HCT116 (cell line): ENCODE data around the gene PHLDB3. TPM values are rescaled to one million over a fixed set of nuclear protein-coding genes. Genes with fewer than 3 reads are reported as not detected.

Experiments
- ATAC-seq: fragments of 200-7000 bp; cut with Tn5 transposase; 2 replicates; pipeline ENCODE4 v1.9.1; 2020; ENCODE audit warnings: mild to moderate bottlenecking, moderate library complexity
- BruUV-seq: library from RNA; stranded (reverse); fragments of 400-500 nt; replicated peaks from 2 replicates; lab custom pipeline; 2021; lab: Mats Ljungman, UMichigan
- CTCF ChIA-PET: fragments of 300-600 bp; sonication (Branson Sonifier 250); formaldehyde crosslinking; loops from one replicate; lab custom pipeline; 2021; ENCODE audit warnings: antibody characterized with exemption; lab: Charles Lee
- POLR2A ChIA-PET: fragments of 300-600, 350-600 bp; sonication (Branson Sonifier 250); formaldehyde crosslinking; loops from one replicate; lab custom pipeline; 2021; ENCODE audit warnings: antibody characterized with exemption; lab: Charles Lee
- RAD21 ChIA-PET, 2 experiments: fragments of 300-600 bp; sonication (Branson Sonifier 250); formaldehyde crosslinking; loops; one replicate each; lab custom pipeline; 2023; ENCODE audit warnings: low total read pairs in 2 of 2; ENCODE audit not compliant: uncharacterized antibody in 2 of 2, unreplicated experiment in 2 of 2, low non-redundant PET in 1 of 2; lab: Charles Lee
- DNase-seq: peaks from one replicate; pipeline ENCODE4 v3.0.0-alpha.2; 2010; ENCODE audit warnings: low read depth, low spot score
- H2AFZ ChIP-seq: fragments of 200-600 bp; shearing (Covaris generic), sonication (generic); 2 replicates; pipeline ENCODE4 v1.6.1; 2017; ENCODE audit warnings: low read depth, mixed run types, mixed read lengths, antibody characterized with exemption, low read length; ENCODE audit not compliant: poor library complexity, severe bottlenecking
- H3K27ac ChIP-seq: 2 replicates; pipeline ENCODE4 v1.5.1; 2012; ENCODE audit warnings: low read depth, low read length
- H3K27me3 ChIP-seq: fragments of 200-600 bp; sonication (generic); 2 replicates; pipeline ENCODE4 v1.6.1; 2016; ENCODE audit warnings: mixed run types, low read length, mixed read lengths; ENCODE audit not compliant: insufficient read depth
- H3K36me3 ChIP-seq, 2 experiments: fragments of 200-500 bp in 1 of 2; fragments of 200-600 bp in 1 of 2; sonication (Bioruptor generic) in 1 of 2; sonication (generic) in 1 of 2; 2 replicates each; pipeline versions ENCODE4 v1.5.1 to v1.6.1; 2014 to 2016; ENCODE audit warnings: low read length in 2 of 2, inconsistent platforms in 1 of 2, mixed read lengths in 1 of 2, mixed run types in 1 of 2; ENCODE audit not compliant: insufficient read depth in 2 of 2, control insufficient read depth in 1 of 2
- H3K4me1 ChIP-seq, 2 experiments: fragments of 200-600 bp in 1 of 2; sonication (generic) in 1 of 2; 2 replicates each; pipeline versions ENCODE4 v1.5.1 to v1.6.1; 2012 to 2017; ENCODE audit warnings: low read length in 2 of 2, inconsistent platforms in 1 of 2, mild to moderate bottlenecking in 1 of 2, mixed read lengths in 1 of 2, mixed run types in 1 of 2, moderate library complexity in 1 of 2; ENCODE audit not compliant: insufficient read depth in 2 of 2, control insufficient read depth in 1 of 2
- H3K4me2 ChIP-seq: fragments of 200-600 bp; sonication (generic); 2 replicates; pipeline ENCODE4 v1.6.1; 2017; ENCODE audit warnings: mixed run types, low read length, mixed read lengths
- H3K4me3 ChIP-seq, 2 experiments: fragments of 200-600 bp in 1 of 2; sonication (generic) in 1 of 2; replicated peaks in 1 of 2; 2 replicates each; pipeline ENCODE4 v1.5.1; 2011 to 2016; ENCODE audit warnings: low read length in 2 of 2, control low read depth in 1 of 2, low read depth in 1 of 2, mild to moderate bottlenecking in 1 of 2, mixed read lengths in 1 of 2, mixed run types in 1 of 2
- H3K79me2 ChIP-seq: fragments of 200-600 bp; sonication (generic); 2 replicates; pipeline ENCODE4 v1.6.1; 2017; ENCODE audit warnings: mild to moderate bottlenecking, mixed run types, low read length, moderate library complexity, mixed read lengths; ENCODE audit not compliant: insufficient read depth
- H3K9ac ChIP-seq: fragments of 200-600 bp; sonication (generic); 2 replicates; pipeline ENCODE4 v1.6.1; 2016; ENCODE audit warnings: low read length, mixed read lengths
- H3K9me2 ChIP-seq: fragments of 200-600 bp; sonication (generic), shearing (Covaris generic); 2 replicates; pipeline ENCODE4 v1.6.1; 2017; ENCODE audit warnings: mixed run types, mild to moderate bottlenecking, moderate library complexity; ENCODE audit not compliant: insufficient read depth
- H3K9me3 ChIP-seq, 2 experiments: fragments of 200-500 bp in 1 of 2; fragments of 200-600 bp in 1 of 2; sonication (Bioruptor generic) in 1 of 2; sonication (generic) in 1 of 2; 2 replicates each; pipeline ENCODE4 v1.6.1; 2014 to 2017; ENCODE audit warnings: low read length in 2 of 2, mixed read lengths in 2 of 2, inconsistent platforms in 1 of 2, low read depth in 1 of 2, mild to moderate bottlenecking in 1 of 2, mixed run types in 1 of 2, moderate library complexity in 1 of 2; ENCODE audit not compliant: control insufficient read depth in 1 of 2, insufficient read depth in 1 of 2
- H4K20me1 ChIP-seq: fragments of 200-600 bp; sonication (generic), shearing (Covaris generic); 2 replicates; pipeline ENCODE4 v1.6.1; 2017; ENCODE audit warnings: mixed run types, mild to moderate bottlenecking, moderate library complexity; ENCODE audit not compliant: insufficient read depth
- CEBPB ChIP-seq: IDR thresholded peaks from 2 replicates; pipeline ENCODE4 v1.6.1; 2012; ENCODE audit warnings: low read depth
- EGR1 ChIP-seq: IDR thresholded peaks from 2 replicates; pipeline ENCODE4 v1.6.1; 2012; ENCODE audit warnings: low read depth
- EZH2 ChIP-seq: fragments of 200-600 bp; sonication (generic); IDR thresholded peaks from 2 replicates; pipeline ENCODE4 v1.6.1; 2017; ENCODE audit warnings: antibody characterized with exemption, mixed run types
- EZH2phosphoT487 ChIP-seq: fragments of 200-600 bp; IDR thresholded peaks from 2 replicates; pipeline ENCODE4 v1.6.1; 2018; ENCODE audit warnings: antibody characterized with exemption, borderline replicate concordance
- FOSL1 ChIP-seq: IDR thresholded peaks from 2 replicates; pipeline ENCODE4 v1.6.1; 2012; ENCODE audit warnings: low read depth
- POLR2A ChIP-seq: IDR thresholded peaks from 2 replicates; pipeline ENCODE4 v1.7.0; 2011; ENCODE audit warnings: borderline replicate concordance; ENCODE audit not compliant: insufficient read depth, insufficient read length; ENCODE audit errors: extremely low read depth
- RAD21 ChIP-seq: IDR thresholded peaks from 2 replicates; pipeline ENCODE4 v1.6.1; 2012; ENCODE audit warnings: low read depth, mild to moderate bottlenecking
- SIN3A ChIP-seq: IDR thresholded peaks from 2 replicates; pipeline ENCODE4 v1.6.1; 2012; ENCODE audit warnings: low read depth
- SRF ChIP-seq: IDR thresholded peaks from 2 replicates; pipeline ENCODE4 v1.6.1; 2012; ENCODE audit warnings: low read depth
- TCF7L2 ChIP-seq: IDR thresholded peaks from 2 replicates; pipeline ENCODE4 v1.7.0; 2011; ENCODE audit warnings: borderline replicate concordance, inconsistent platforms; ENCODE audit not compliant: insufficient read depth, insufficient read length; ENCODE audit errors: extremely low read depth
- ZFX ChIP-seq: fragments of 450-650 bp; IDR thresholded peaks from 2 replicates; pipeline ENCODE4 v1.6.1; 2017
- intact Hi-C: fragments of 100-400 bp; cut with micrococcal nuclease; formaldehyde crosslinking; loops from 2 replicates; pipeline ENCODE4 v1.10.0; 2022
- total RNA-seq: library from RNA; stranded (reverse); gene quantifications from one replicate; pipeline ENCODE4 v1.2.1, GENCODE V29; 2021; ENCODE audit not compliant: unreplicated experiment
- TF ChIP-seq, protein P1 (sequence below), 3 experiments: fragments of 200-600 bp in 1 of 3; sonication (generic) in 1 of 3; IDR thresholded peaks in 2 of 3; conservative IDR thresholded peaks in 1 of 3; 2 replicates each; pipeline ENCODE4 v1.5.1; 2012 to 2017; ENCODE audit warnings: low read depth in 2 of 3, low read length in 2 of 3, antibody characterized with exemption in 1 of 3, borderline replicate concordance in 1 of 3, control low read depth in 1 of 3, mild to moderate bottlenecking in 1 of 3, mixed read lengths in 1 of 3, mixed run types in 1 of 3, moderate library complexity in 1 of 3; ENCODE audit not compliant: insufficient read depth in 1 of 3

The PHLDB3 gene
- total RNA-seq, 1 experiment from 2014 or later: 15.5 TPM

DNA sequence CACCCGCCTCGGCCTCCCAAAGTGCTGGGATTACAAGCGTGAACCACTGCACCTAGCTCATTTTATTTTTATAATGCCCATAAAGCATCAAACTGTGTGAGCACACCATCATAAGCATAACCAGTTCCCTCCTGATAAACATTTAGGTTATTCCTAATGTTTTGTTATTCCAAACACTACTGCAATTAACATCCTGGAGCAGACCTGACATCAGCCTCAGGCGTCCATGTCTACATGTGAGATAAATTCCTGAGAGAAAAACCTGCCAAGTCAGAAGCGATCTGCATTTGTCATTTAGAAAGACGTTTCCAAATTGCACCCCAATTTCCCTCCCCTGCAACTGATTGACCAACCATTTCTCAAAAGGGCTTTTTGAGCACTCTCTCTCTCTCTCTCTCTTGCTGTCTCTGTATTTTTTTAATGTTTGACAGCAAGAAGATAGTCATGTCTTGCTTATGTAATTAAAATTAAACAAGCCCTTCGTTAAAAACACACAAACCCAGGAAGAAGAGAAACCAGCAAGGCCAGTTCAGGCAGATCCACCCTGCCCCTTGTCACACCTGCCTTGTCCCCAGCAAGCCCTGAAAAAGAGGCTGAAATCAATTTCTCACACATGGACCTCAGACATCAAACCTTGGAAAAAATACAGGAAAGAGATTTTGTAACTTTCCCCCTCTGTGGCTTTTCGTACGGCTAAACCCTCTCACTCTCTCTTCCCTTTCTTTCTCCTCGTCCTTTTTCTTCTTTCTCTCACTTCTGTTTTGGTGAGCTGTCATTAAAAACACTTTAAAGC is 49.0 kb downstream of the PHLDB3 start:
- CTCF ChIA-PET: interaction anchor here (0.7 kb wide), 1 partner anchor 8 kb away, joined by 3 read pairs; no protein-coding TSS in a partner anchor
- no peak for ATAC-seq
- TF ChIP-seq POLR2A (no peak), FOSL1 (no peak), TCF7L2 (no peak), EGR1 (no peak), CEBPB (no peak)
- TF ChIP-seq, all 23 proteins: peak for 0
- H3K79me2 ChIP-seq: no peaks in the 10 kb centered on the region
- no peak overlapping the region for H3K4me3 ChIP-seq
- no peak for DNase-seq
- H3K9me2 ChIP-seq: no peaks in the 10 kb centered on the region
- no peaks in the 10 kb centered on the region for H3K4me1 ChIP-seq
- H2AFZ ChIP-seq: no peak overlapping the region
- BruUV-seq: no TSS peak
- intact Hi-C loops: no loop called here
- H3K36me3 ChIP-seq: no peaks in the 10 kb centered on the region
- H3K27me3 ChIP-seq: no peaks in the 10 kb centered on the region
- ChIA-PET RAD21 (no interaction called here), POLR2A (no interaction called here)
- no peaks in the 10 kb centered on the region for H4K20me1 ChIP-seq
- H3K9me3 ChIP-seq: peaks cover 0 to 6% of the 10 kb centered on the region in 2 experiments; a peak in 1 of 4 replicates
- no peak overlapping the region for H3K4me2 ChIP-seq
- H3K27ac ChIP-seq: no peak overlapping the region
- H3K9ac ChIP-seq: no peak overlapping the region

DNA sequence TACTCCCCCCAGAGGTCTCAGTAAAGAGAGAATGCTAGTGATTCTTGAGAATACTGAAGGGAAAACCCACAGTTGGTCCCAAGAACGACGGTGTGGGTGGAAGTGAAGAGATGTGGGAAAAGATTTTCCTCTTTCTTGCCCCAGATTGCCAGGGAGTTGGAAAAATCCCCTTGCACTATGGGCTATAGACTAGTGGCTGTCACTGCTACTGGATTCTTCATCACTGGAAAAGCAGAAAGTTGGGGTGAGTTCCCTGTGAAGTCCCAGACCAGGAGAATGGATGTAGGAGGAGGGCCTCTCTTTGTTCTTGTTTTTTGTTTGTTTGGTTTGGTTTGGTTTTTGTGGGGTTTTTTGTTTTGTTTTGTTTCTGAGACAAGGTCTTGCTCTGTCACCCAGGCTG is 50.5 kb downstream of the PHLDB3 start:
- H3K4me1 ChIP-seq: no peaks in the 10 kb centered on the region
- H3K36me3 ChIP-seq: no peaks in the 10 kb centered on the region
- no peaks in the 10 kb centered on the region for H4K20me1 ChIP-seq
- RAD21 ChIA-PET: no interaction called here
- no peaks in the 10 kb centered on the region for H3K27me3 ChIP-seq
- no TSS peak for BruUV-seq
- no peak overlapping the region for H3K4me3 ChIP-seq
- no peak for ATAC-seq
- CTCF ChIA-PET: no interaction called here
- peaks cover 0 to 6% of the 10 kb centered on the region in 2 experiments; a peak in 1 of 4 replicates for H3K9me3 ChIP-seq
- no peak overlapping the region for H2AFZ ChIP-seq
- POLR2A ChIA-PET: no interaction called here
- H3K27ac ChIP-seq: no peak overlapping the region
- no peaks in the 10 kb centered on the region for H3K79me2 ChIP-seq
- intact Hi-C loops: no loop called here
- H3K9me2 ChIP-seq: no peaks in the 10 kb centered on the region
- no peak overlapping the region for H3K9ac ChIP-seq
- no peak for DNase-seq
- no peak overlapping the region for H3K4me2 ChIP-seq
- TF ChIP-seq POLR2A (no peak), ZFX (no peak), CEBPB (no peak), EZH2phosphoT487 (no peak), SIN3A (no peak), SRF (no peak), RAD21 (no peak), EGR1 (no peak), EZH2 (no peak)
- TF ChIP-seq, protein P1, sequence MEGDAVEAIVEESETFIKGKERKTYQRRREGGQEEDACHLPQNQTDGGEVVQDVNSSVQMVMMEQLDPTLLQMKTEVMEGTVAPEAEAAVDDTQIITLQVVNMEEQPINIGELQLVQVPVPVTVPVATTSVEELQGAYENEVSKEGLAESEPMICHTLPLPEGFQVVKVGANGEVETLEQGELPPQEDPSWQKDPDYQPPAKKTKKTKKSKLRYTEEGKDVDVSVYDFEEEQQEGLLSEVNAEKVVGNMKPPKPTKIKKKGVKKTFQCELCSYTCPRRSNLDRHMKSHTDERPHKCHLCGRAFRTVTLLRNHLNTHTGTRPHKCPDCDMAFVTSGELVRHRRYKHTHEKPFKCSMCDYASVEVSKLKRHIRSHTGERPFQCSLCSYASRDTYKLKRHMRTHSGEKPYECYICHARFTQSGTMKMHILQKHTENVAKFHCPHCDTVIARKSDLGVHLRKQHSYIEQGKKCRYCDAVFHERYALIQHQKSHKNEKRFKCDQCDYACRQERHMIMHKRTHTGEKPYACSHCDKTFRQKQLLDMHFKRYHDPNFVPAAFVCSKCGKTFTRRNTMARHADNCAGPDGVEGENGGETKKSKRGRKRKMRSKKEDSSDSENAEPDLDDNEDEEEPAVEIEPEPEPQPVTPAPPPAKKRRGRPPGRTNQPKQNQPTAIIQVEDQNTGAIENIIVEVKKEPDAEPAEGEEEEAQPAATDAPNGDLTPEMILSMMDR (IDR thresholded peaks at IDR 0.05 in 2 of 3, conservative IDR thresholded peaks at IDR 0.05 in 1 of 3; ENCODE audit: borderline replicate concordance in 1 of 3, insufficient read depth in 1 of 3, low read depth in 2 of 3, low read length in 2 of 3): no peak
